GM23338 (cell line): ENCODE data around the gene RAD51AP1. TPM values are rescaled to one million over a fixed set of nuclear protein-coding genes. Genes with fewer than 3 reads are reported as not detected.

ENCODE experiments used
- ATAC-seq: fragments of 200-7000 bp; cut with Tn5 transposase; 3 replicates; pipeline ENCODE4 v1.9.1; 2020
- DNase-seq: peaks from one replicate; pipeline ENCODE4 v3.0.0-alpha.2; 2015; ENCODE audit warnings: low spot score
- H2AFZ ChIP-seq: fragments of 200-600 bp; sonication (generic); 2 replicates; pipeline ENCODE4 v1.8.0; 2016; ENCODE audit warnings: antibody characterized with exemption, mild to moderate bottlenecking, moderate library complexity
- H3F3A ChIP-seq: fragments of 200-600 bp; sonication (generic); replicated peaks from 2 replicates; pipeline ENCODE4 v1.8.0; 2017; ENCODE audit warnings: antibody characterized with exemption, mixed run types, low read depth
- H3K27ac ChIP-seq: fragments of 200-600 bp; sonication (generic); 2 replicates; pipeline ENCODE4 v1.6.1; 2016; ENCODE audit warnings: low read depth
- H3K27me3 ChIP-seq: fragments of 200-600 bp; sonication (generic); 2 replicates; pipeline ENCODE4 v1.8.0; 2016; ENCODE audit warnings: mild to moderate bottlenecking, mixed run types, moderate library complexity; ENCODE audit not compliant: insufficient read depth
- H3K36me3 ChIP-seq: fragments of 200-600 bp; sonication (generic); 2 replicates; pipeline ENCODE4 v1.8.0; 2016; ENCODE audit warnings: mild to moderate bottlenecking; ENCODE audit not compliant: insufficient read depth
- H3K4me1 ChIP-seq: fragments of 200-600 bp; sonication (generic); 2 replicates; pipeline ENCODE4 v1.8.0; 2016; ENCODE audit warnings: mild to moderate bottlenecking, moderate library complexity; ENCODE audit not compliant: insufficient read depth
- H3K4me2 ChIP-seq: fragments of 200-600 bp; sonication (generic); 2 replicates; pipeline ENCODE4 v1.7.1; 2017; ENCODE audit warnings: mixed run types
- H3K4me3 ChIP-seq: fragments of 200-600 bp; sonication (generic); 2 replicates; pipeline ENCODE4 v1.6.1; 2016; ENCODE audit warnings: mixed run types
- H3K79me2 ChIP-seq: fragments of 200-600 bp; sonication (generic); replicated peaks from 2 replicates; pipeline ENCODE4 v1.8.0; 2017; ENCODE audit warnings: mild to moderate bottlenecking; ENCODE audit not compliant: insufficient read depth
- H3K9me2 ChIP-seq: fragments of 200-600 bp; sonication (generic); 2 replicates; pipeline ENCODE4 v1.8.0; 2017; ENCODE audit not compliant: insufficient read depth
- H4K20me1 ChIP-seq: fragments of 200-600 bp; sonication (generic); replicated peaks from 2 replicates; pipeline ENCODE4 v1.8.0; 2017; ENCODE audit warnings: mild to moderate bottlenecking; ENCODE audit not compliant: insufficient read depth
- H3K27ac Mint-ChIP-seq: 2 replicates; pipeline ENCODE4 v1.8.0; 2020; ENCODE audit warnings: inconsistent platforms, mild to moderate bottlenecking, moderate library complexity, mixed read lengths
- H3K27me3 Mint-ChIP-seq: 3 replicates; pipeline ENCODE4 v1.8.0; 2022; ENCODE audit warnings: low read depth, mild to moderate bottlenecking, moderate library complexity, mixed read lengths, inconsistent platforms; ENCODE audit not compliant: insufficient read depth, poor library complexity
- H3K36me3 Mint-ChIP-seq: 3 replicates; pipeline ENCODE4 v1.8.0; 2021; ENCODE audit warnings: low read depth, mild to moderate bottlenecking, inconsistent platforms, moderate library complexity, mixed read lengths
- H3K4me1 Mint-ChIP-seq: 3 replicates; pipeline ENCODE4 v1.8.0; 2020; ENCODE audit warnings: mild to moderate bottlenecking, inconsistent platforms, mixed read lengths
- H3K4me3 Mint-ChIP-seq: 3 replicates; pipeline ENCODE4 v1.8.0; 2021; ENCODE audit warnings: moderate library complexity, mild to moderate bottlenecking, inconsistent platforms, mixed read lengths
- H3K9me3 Mint-ChIP-seq: 3 replicates; pipeline ENCODE4 v1.8.0; 2020; ENCODE audit warnings: moderate library complexity, mild to moderate bottlenecking, inconsistent platforms, mixed read lengths
- CREB1 ChIP-seq: fragments of 250-450 bp; sonication (Bioruptor Pico); IDR thresholded peaks from 2 replicates; pipeline ENCODE4 v1.5.0; 2020; ENCODE audit warnings: low read depth, mild to moderate bottlenecking, moderate library complexity
- EZH2 ChIP-seq: fragments of 200-600 bp; sonication (generic); IDR thresholded peaks from one replicate; pipeline ENCODE4 v1.8.0; 2017; ENCODE audit warnings: antibody characterized with exemption, mild to moderate bottlenecking, low read depth; ENCODE audit not compliant: unreplicated experiment
- EZH2phosphoT487 ChIP-seq: fragments of 200-600 bp; sonication (generic); IDR thresholded peaks from one replicate; pipeline ENCODE4 v1.8.1; 2018; ENCODE audit warnings: antibody characterized with exemption; ENCODE audit not compliant: unreplicated experiment
- JUNB ChIP-seq: IDR thresholded peaks from one replicate; pipeline ENCODE4 v1.6.1; 2016; ENCODE audit warnings: antibody characterized with exemption; ENCODE audit not compliant: unreplicated experiment
- NANOG ChIP-seq: IDR thresholded peaks from 2 replicates; pipeline ENCODE4 v1.6.1; 2016; ENCODE audit warnings: antibody characterized with exemption, borderline replicate concordance
- POLR2AphosphoS5 ChIP-seq: IDR thresholded peaks from 2 replicates; pipeline ENCODE4 v1.6.1; 2016; ENCODE audit warnings: antibody characterized with exemption, low read depth
- STAT1 ChIP-seq: IDR thresholded peaks from one replicate; pipeline ENCODE4 v1.6.1; 2016; ENCODE audit warnings: antibody characterized with exemption; ENCODE audit not compliant: unreplicated experiment
- ZNF114 ChIP-seq: fragments of 250-450 bp; sonication (Bioruptor Pico); IDR thresholded peaks from 2 replicates; pipeline ENCODE4 v1.5.0; 2020; ENCODE audit warnings: mild to moderate bottlenecking, moderate library complexity
- ZNF331 ChIP-seq: fragments of 250-450 bp; sonication (Bioruptor Pico); IDR thresholded peaks from 2 replicates; pipeline ENCODE4 v1.5.0; 2020; ENCODE audit warnings: low read depth, mild to moderate bottlenecking, moderate library complexity
- polyA plus RNA-seq: library from polyadenylated mRNA; unstranded; fragments of >200 nt; fragmentation: Nextera tagmentation; extraction: Ambion mirVana; gene quantifications from 2 replicates; pipeline ENCODE4 v1.2.1, GENCODE V29; 2016
- total RNA-seq: library from RNA; depleted of rRNA; stranded (reverse); fragments of >200 nt; shearing (Covaris generic); gene quantifications from 2 replicates; pipeline ENCODE4 v1.2.3, GENCODE V29; 2014
- TF ChIP-seq, protein P1 (sequence below): fragments of 250-450 bp; sonication (Bioruptor Pico); IDR thresholded peaks from 2 replicates; pipeline ENCODE4 v1.5.0; 2020; ENCODE audit warnings: mild to moderate bottlenecking, moderate library complexity
- TF ChIP-seq, protein P2 (sequence below): IDR thresholded peaks from 2 replicates; pipeline ENCODE4 v1.6.1; 2016; ENCODE audit warnings: antibody characterized with exemption
- TF ChIP-seq, protein P3 (sequence below), 2 experiments: fragments of 200-600 bp in 1 of 2; sonication (generic) in 1 of 2; conservative IDR thresholded peaks; 2 replicates each; pipeline versions ENCODE4 v1.5.1 to v1.6.1; 2016 to 2017; ENCODE audit warnings: antibody characterized with exemption in 2 of 2, low read depth in 2 of 2, mild to moderate bottlenecking in 2 of 2, moderate library complexity in 1 of 2

The RAD51AP1 gene
- total and polyA plus RNA-seq, 2 experiments from 2014 or later, result 75.2 to 119 TPM

DNA sequence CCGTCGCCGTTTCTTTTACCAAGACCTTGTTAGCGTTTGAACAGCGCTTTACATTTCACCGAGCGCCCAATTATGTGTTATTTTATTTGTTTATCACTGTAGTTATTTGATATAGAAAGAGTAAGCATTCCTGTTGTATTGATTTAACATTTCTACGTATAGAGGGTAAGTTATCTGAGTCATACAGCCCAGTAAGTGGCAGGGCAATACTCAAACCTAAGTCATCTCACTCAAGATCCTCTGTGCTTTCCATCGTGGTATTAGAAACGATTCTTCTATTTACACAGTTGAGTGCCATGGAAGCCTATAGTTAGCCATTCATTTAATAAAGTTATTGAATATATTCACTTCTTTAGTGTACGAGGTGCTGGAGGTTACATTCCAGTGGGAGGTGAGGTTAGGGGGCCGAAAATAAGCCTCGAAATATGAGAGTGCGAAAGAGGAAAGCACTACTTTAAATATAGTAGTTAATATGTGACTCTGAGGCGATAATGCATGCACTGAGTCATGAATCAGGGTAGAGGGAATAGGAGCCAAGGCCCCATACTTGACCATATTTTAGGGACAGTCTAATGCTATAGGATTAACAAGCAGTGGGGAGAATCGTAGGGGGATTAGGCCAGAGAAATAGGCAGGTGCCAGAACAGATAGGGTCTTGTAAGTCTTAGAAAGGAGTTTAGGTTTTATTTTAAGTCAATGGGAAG is 629 bp downstream of the RAD51AP1 start (continued):
- TF ChIP-seq, protein P1, sequence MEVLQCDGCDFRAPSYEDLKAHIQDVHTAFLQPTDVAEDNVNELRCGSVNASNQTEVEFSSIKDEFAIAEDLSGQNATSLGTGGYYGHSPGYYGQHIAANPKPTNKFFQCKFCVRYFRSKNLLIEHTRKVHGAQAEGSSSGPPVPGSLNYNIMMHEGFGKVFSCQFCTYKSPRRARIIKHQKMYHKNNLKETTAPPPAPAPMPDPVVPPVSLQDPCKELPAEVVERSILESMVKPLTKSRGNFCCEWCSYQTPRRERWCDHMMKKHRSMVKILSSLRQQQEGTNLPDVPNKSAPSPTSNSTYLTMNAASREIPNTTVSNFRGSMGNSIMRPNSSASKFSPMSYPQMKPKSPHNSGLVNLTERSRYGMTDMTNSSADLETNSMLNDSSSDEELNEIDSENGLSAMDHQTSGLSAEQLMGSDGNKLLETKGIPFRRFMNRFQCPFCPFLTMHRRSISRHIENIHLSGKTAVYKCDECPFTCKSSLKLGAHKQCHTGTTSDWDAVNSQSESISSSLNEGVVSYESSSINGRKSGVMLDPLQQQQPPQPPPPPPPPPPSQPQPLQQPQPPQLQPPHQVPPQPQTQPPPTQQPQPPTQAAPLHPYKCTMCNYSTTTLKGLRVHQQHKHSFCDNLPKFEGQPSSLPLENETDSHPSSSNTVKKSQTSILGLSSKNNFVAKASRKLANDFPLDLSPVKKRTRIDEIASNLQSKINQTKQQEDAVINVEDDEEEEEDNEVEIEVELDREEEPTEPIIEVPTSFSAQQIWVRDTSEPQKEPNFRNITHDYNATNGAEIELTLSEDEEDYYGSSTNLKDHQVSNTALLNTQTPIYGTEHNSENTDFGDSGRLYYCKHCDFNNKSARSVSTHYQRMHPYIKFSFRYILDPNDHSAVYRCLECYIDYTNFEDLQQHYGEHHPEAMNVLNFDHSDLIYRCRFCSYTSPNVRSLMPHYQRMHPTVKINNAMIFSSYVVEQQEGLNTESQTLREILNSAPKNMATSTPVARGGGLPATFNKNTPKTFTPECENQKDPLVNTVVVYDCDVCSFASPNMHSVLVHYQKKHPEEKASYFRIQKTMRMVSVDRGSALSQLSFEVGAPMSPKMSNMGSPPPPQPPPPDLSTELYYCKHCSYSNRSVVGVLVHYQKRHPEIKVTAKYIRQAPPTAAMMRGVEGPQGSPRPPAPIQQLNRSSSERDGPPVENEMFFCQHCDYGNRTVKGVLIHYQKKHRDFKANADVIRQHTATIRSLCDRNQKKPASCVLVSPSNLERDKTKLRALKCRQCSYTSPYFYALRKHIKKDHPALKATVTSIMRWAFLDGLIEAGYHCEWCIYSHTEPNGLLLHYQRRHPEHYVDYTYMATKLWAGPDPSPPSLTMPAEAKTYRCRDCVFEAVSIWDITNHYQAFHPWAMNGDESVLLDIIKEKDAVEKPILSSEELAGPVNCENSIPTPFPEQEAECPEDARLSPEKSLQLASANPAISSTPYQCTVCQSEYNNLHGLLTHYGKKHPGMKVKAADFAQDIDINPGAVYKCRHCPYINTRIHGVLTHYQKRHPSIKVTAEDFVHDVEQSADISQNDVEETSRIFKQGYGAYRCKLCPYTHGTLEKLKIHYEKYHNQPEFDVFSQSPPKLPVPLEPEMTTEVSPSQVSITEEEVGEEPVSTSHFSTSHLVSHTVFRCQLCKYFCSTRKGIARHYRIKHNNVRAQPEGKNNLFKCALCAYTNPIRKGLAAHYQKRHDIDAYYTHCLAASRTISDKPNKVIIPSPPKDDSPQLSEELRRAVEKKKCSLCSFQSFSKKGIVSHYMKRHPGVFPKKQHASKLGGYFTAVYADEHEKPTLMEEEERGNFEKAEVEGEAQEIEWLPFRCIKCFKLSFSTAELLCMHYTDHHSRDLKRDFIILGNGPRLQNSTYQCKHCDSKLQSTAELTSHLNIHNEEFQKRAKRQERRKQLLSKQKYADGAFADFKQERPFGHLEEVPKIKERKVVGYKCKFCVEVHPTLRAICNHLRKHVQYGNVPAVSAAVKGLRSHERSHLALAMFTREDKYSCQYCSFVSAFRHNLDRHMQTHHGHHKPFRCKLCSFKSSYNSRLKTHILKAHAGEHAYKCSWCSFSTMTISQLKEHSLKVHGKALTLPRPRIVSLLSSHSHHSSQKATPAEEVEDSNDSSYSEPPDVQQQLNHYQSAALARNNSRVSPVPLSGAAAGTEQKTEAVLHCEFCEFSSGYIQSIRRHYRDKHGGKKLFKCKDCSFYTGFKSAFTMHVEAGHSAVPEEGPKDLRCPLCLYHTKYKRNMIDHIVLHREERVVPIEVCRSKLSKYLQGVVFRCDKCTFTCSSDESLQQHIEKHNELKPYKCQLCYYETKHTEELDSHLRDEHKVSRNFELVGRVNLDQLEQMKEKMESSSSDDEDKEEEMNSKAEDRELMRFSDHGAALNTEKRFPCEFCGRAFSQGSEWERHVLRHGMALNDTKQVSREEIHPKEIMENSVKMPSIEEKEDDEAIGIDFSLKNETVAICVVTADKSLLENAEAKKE, result no peak
- no peak for TF ChIP-seq NANOG
- TF ChIP-seq, protein P2, sequence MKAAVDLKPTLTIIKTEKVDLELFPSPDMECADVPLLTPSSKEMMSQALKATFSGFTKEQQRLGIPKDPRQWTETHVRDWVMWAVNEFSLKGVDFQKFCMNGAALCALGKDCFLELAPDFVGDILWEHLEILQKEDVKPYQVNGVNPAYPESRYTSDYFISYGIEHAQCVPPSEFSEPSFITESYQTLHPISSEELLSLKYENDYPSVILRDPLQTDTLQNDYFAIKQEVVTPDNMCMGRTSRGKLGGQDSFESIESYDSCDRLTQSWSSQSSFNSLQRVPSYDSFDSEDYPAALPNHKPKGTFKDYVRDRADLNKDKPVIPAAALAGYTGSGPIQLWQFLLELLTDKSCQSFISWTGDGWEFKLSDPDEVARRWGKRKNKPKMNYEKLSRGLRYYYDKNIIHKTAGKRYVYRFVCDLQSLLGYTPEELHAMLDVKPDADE, result no peak
- no peak for TF ChIP-seq STAT1
- TF ChIP-seq ZNF114 (CRISPR knock-in tag), result no peak
- TF ChIP-seq CREB1, result no peak
- TF ChIP-seq JUNB, result no peak

DNA sequence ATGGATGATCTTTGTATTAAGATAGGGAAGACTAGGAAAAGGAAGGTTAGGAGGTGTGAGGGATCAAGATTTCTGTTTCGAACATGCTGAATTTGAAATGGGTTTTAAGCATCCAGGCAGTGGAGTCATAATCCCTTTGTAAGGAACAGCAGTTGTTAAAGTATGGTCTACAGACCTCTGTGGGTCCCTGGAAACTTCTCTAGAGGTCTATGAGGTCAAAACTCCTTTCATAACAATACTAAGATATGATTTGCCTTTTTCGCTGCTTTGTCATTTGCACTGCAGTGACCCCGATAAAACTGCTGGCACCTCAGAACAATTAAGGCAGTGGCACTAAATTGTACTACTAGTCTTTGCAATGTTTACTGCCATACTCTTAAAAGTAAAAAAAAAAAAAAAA is 1.5 kb downstream of the RAD51AP1 start:
- Mint-ChIP-seq H3K4me3 (peak overlapping the region; percentile 93), H3K9me3 (no peaks in the 10 kb centered on the region; the same call in 2 of the 3 replicates), H3K36me3 (peaks cover 22% of the 10 kb centered on the region; the same call in 2 of the 3 replicates), H3K27me3 (no peaks in the 10 kb centered on the region), H3K27ac (peak overlapping the region; percentile 10; the same call in 1 of the 2 replicates), H3K4me1 (peaks cover 8% of the 10 kb centered on the region)
- no peaks in the 10 kb centered on the region for H3K27me3 ChIP-seq
- peaks cover 13% of the 10 kb centered on the region; the same call in 1 of the 2 replicates for H3K36me3 ChIP-seq
- H3F3A ChIP-seq, result no peaks in the 10 kb centered on the region
- ATAC-seq (no peak), DNase-seq (no peak)
- TF ChIP-seq CREB1 (no peak), STAT1 (no peak), EZH2 (no peak), ZNF331 (CRISPR knock-in tag) (no peak), ZNF114 (CRISPR knock-in tag) (no peak), POLR2AphosphoS5 (no peak), NANOG (no peak), EZH2phosphoT487 (no peak)
- TF ChIP-seq, protein P3, sequence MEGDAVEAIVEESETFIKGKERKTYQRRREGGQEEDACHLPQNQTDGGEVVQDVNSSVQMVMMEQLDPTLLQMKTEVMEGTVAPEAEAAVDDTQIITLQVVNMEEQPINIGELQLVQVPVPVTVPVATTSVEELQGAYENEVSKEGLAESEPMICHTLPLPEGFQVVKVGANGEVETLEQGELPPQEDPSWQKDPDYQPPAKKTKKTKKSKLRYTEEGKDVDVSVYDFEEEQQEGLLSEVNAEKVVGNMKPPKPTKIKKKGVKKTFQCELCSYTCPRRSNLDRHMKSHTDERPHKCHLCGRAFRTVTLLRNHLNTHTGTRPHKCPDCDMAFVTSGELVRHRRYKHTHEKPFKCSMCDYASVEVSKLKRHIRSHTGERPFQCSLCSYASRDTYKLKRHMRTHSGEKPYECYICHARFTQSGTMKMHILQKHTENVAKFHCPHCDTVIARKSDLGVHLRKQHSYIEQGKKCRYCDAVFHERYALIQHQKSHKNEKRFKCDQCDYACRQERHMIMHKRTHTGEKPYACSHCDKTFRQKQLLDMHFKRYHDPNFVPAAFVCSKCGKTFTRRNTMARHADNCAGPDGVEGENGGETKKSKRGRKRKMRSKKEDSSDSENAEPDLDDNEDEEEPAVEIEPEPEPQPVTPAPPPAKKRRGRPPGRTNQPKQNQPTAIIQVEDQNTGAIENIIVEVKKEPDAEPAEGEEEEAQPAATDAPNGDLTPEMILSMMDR (conservative IDR thresholded peaks at IDR 0.05; ENCODE audit: low read depth in 2 of 2), result no peak
- TF ChIP-seq, protein P2, result no peak
- H3K79me2 ChIP-seq, result peaks cover 35% of the 10 kb centered on the region
- no peak overlapping the region for H2AFZ ChIP-seq
- H4K20me1 ChIP-seq, result no peaks in the 10 kb centered on the region
- H3K4me3 ChIP-seq, result peak overlapping the region; percentile 72
- no peaks in the 10 kb centered on the region for H3K9me2 ChIP-seq
- peak overlapping the region; percentile 91; the same call in 1 of the 2 replicates for H3K4me2 ChIP-seq
- no peak overlapping the region for H3K27ac ChIP-seq
- no peaks in the 10 kb centered on the region for H3K4me1 ChIP-seq
